ENCODE results near the gene NUDT4.

- TF ChIP-seq, protein P1, sequence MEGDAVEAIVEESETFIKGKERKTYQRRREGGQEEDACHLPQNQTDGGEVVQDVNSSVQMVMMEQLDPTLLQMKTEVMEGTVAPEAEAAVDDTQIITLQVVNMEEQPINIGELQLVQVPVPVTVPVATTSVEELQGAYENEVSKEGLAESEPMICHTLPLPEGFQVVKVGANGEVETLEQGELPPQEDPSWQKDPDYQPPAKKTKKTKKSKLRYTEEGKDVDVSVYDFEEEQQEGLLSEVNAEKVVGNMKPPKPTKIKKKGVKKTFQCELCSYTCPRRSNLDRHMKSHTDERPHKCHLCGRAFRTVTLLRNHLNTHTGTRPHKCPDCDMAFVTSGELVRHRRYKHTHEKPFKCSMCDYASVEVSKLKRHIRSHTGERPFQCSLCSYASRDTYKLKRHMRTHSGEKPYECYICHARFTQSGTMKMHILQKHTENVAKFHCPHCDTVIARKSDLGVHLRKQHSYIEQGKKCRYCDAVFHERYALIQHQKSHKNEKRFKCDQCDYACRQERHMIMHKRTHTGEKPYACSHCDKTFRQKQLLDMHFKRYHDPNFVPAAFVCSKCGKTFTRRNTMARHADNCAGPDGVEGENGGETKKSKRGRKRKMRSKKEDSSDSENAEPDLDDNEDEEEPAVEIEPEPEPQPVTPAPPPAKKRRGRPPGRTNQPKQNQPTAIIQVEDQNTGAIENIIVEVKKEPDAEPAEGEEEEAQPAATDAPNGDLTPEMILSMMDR (IDR thresholded peaks at IDR 0.05): no peak
- no peak for TF ChIP-seq POLR2A (IDR thresholded peaks at IDR 0.05)
These were observed 51.7 kb downstream of the NUDT4 start for GRCh38 chr12:93429448-93429847.

All from Peyer's patch (tissue), 4 donors.